ENCODE results near the gene OPTN.

DNA sequence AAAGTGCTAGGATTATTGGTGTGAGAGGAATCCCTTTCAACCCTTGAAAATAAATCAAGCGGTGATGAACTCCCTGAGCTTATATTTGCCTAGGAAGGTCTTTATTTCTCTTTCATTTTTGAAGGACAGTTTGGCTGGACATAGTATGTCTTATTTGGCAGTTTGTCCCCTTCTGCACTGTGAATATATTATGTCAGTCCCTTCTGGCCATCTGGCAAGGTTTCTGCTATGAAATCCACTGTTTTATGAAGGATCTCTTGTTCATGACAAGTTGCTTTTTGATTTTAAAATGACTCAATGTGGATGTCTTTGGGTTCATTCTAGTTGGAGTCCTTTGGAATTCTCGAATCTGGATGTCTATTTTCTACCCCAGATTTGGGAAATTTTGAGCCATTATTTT, 39.7 kb downstream of the OPTN start:
- TF ChIP-seq, protein P1, sequence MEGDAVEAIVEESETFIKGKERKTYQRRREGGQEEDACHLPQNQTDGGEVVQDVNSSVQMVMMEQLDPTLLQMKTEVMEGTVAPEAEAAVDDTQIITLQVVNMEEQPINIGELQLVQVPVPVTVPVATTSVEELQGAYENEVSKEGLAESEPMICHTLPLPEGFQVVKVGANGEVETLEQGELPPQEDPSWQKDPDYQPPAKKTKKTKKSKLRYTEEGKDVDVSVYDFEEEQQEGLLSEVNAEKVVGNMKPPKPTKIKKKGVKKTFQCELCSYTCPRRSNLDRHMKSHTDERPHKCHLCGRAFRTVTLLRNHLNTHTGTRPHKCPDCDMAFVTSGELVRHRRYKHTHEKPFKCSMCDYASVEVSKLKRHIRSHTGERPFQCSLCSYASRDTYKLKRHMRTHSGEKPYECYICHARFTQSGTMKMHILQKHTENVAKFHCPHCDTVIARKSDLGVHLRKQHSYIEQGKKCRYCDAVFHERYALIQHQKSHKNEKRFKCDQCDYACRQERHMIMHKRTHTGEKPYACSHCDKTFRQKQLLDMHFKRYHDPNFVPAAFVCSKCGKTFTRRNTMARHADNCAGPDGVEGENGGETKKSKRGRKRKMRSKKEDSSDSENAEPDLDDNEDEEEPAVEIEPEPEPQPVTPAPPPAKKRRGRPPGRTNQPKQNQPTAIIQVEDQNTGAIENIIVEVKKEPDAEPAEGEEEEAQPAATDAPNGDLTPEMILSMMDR (IDR thresholded peaks at IDR 0.05): no peak
- TF ChIP-seq EP300 (IDR thresholded peaks at IDR 0.05) (no peak), POLR2A (IDR thresholded peaks at IDR 0.05) (no peak)
